GM18505 (cell line): ENCODE results near the gene UNKL.

Experiments used
- ATAC-seq: cut with Tn5 transposase; IDR thresholded peaks from one replicate; pipeline ENCODE4 v1.9.1; 2021; ENCODE audit not compliant: unreplicated experiment
- POLR2A ChIP-seq: IDR thresholded peaks from 4 replicates; pipeline ENCODE4 v1.6.1; 2011; ENCODE audit warnings: borderline replicate concordance; ENCODE audit not compliant: insufficient read depth, insufficient read length; ENCODE audit errors: extremely low read depth

UNKL gene

GRCh38 chr16:1314399-1315068 is 100.0 kb downstream of the UNKL start:
- ATAC-seq = no peak
- no peak for TF ChIP-seq POLR2A

- no peak for TF ChIP-seq POLR2A
- ATAC-seq = no peak
Observed at GRCh38 chr16:1313721-1314369, 100.7 kb downstream of the UNKL start.
